ENCODE measurements around the gene COL4A6.

COL4A6 gene

GRCh38 chrX:108159028-108159670 lies 279.1 kb downstream of the COL4A6 start:
- no peak for DNase-seq (ENCODE audit: low read depth in 2 of 2)

- no peak for DNase-seq (ENCODE audit: low read depth in 2 of 2)
These were observed 280.6 kb downstream of the COL4A6 start for GRCh38 chrX:108157628-108158027.

GRCh38 chrX:108156934-108157466 lies 281.2 kb downstream of the COL4A6 start:
- no peak for DNase-seq (ENCODE audit: low read depth in 2 of 2)

GRCh38 chrX:108156082-108156481 lies 282.1 kb downstream of the COL4A6 start:
- DNase-seq (ENCODE audit: low read depth in 2 of 2), result no peak

GRCh38 chrX:108148524-108148923 lies 289.7 kb downstream of the COL4A6 start:
- no peak for DNase-seq (ENCODE audit: low read depth in 2 of 2)

GRCh38 chrX:108138814-108139702 lies 299.2 kb downstream of the COL4A6 start:
- DNase-seq (ENCODE audit: low read depth in 2 of 2), result no peak

- DNase-seq (ENCODE audit: low read depth in 2 of 2), result no peak
These were observed 303.5 kb downstream of the COL4A6 start for GRCh38 chrX:108134724-108135123.

GRCh38 chrX:108132876-108133275 lies 305.3 kb downstream of the COL4A6 start:
- DNase-seq (ENCODE audit: low read depth in 2 of 2), result no peak

GRCh38 chrX:108132034-108132433 lies 306.2 kb downstream of the COL4A6 start:
- no peak for DNase-seq (ENCODE audit: low read depth in 2 of 2)

GRCh38 chrX:108131471-108131870 lies 306.8 kb downstream of the COL4A6 start:
- DNase-seq (ENCODE audit: low read depth in 2 of 2), result no peak

GRCh38 chrX:108130889-108131288 lies 307.3 kb downstream of the COL4A6 start:
- DNase-seq (ENCODE audit: low read depth in 2 of 2), result no peak

- no peak for DNase-seq (ENCODE audit: low read depth in 2 of 2)
These were observed 311.1 kb downstream of the COL4A6 start for GRCh38 chrX:108127152-108127551.

GRCh38 chrX:108126661-108127060 lies 311.6 kb downstream of the COL4A6 start:
- no peak for DNase-seq (ENCODE audit: low read depth in 2 of 2)

GRCh38 chrX:108123591-108124366 lies 314.4 kb downstream of the COL4A6 start:
- no peak for DNase-seq (ENCODE audit: low read depth in 2 of 2)

GRCh38 chrX:108122748-108123147 lies 315.5 kb downstream of the COL4A6 start:
- no peak for DNase-seq (ENCODE audit: low read depth in 2 of 2)

GRCh38 chrX:108121291-108121690 lies 316.9 kb downstream of the COL4A6 start:
- DNase-seq (ENCODE audit: low read depth in 2 of 2), result no peak

- DNase-seq (ENCODE audit: low read depth in 2 of 2), result no peak
These were observed 320.2 kb downstream of the COL4A6 start for GRCh38 chrX:108117988-108118387.

- no peak for DNase-seq (ENCODE audit: low read depth in 2 of 2)
These were observed 323.7 kb downstream of the COL4A6 start for GRCh38 chrX:108114541-108114940.

Data from stimulated activated CD8-positive, alpha-beta memory T cell treated with anti-CD3 and anti-CD28 coated beads, Interleukin-7, amount 100 ng/mL, for 1 hour (primary cell).